Left lobe of liver (tissue), 2 donors: ENCODE results near the gene ROR1. TPM values are rescaled to one million over a fixed set of nuclear protein-coding genes. Genes with fewer than 3 reads are reported as not detected.

Experiments used
- ATAC-seq: fragments of 200-7000 bp; cut with Tn5 transposase; one replicate; pipeline ENCODE4 v1.9.1; 2020; ENCODE audit warnings: mild to moderate bottlenecking, moderate library complexity
- DNase-seq: peaks from one replicate; pipeline ENCODE4 v3.0.0-alpha.2; 2020; ENCODE audit warnings: low spot score
- total RNA-seq: library from RNA; stranded (reverse); gene quantifications from one replicate; pipeline ENCODE4 v1.2.1, GENCODE V29; 2021
- donor health status: DM: no; HTN: no; CAD: no; lungs with moderate emphysema.
- donor health status: DM: no; HTN: yes; CAD: no.

The ROR1 gene
- total RNA-seq, 1 donor from 2014 or later, result 0.28 TPM

- ATAC-seq, result no peak
These were observed 75.3 kb downstream of the ROR1 start for GRCh38 chr1:63849149-63849548.

GRCh38 chr1:63854091-63854490 is 80.3 kb downstream of the ROR1 start:
- DNase-seq (no peak), ATAC-seq (no peak)

More at GRCh38 chr1:63849149-63849548, 75.3 kb downstream of the ROR1 start:
- no peak for DNase-seq

GRCh38 chr1:63855942-63856341 is 82.1 kb downstream of the ROR1 start:
- ATAC-seq (no peak), DNase-seq (no peak)

GRCh38 chr1:63856924-63857323 is 83.1 kb downstream of the ROR1 start:
- DNase-seq (no peak), ATAC-seq (no peak)

GRCh38 chr1:63857478-63857877 is 83.7 kb downstream of the ROR1 start:
- DNase-seq (no peak), ATAC-seq (no peak)

- ATAC-seq, result no peak
- DNase-seq, result no peak
These were observed 84.3 kb downstream of the ROR1 start for GRCh38 chr1:63858153-63858552.

GRCh38 chr1:63859480-63860275 is 85.9 kb downstream of the ROR1 start:
- DNase-seq (no peak), ATAC-seq (no peak)

GRCh38 chr1:63861052-63861691 is 87.4 kb downstream of the ROR1 start:
- DNase-seq (no peak), ATAC-seq (no peak)

- ATAC-seq (no peak), DNase-seq (no peak)
These were observed 89.3 kb downstream of the ROR1 start for GRCh38 chr1:63863145-63863544.

- DNase-seq (no peak), ATAC-seq (no peak)
These were observed 90.4 kb downstream of the ROR1 start for GRCh38 chr1:63864224-63864641.

GRCh38 chr1:63865561-63865960 is 91.7 kb downstream of the ROR1 start:
- no peak for ATAC-seq
- no peak for DNase-seq

- DNase-seq (no peak), ATAC-seq (no peak)
These were observed 92.3 kb downstream of the ROR1 start for GRCh38 chr1:63866084-63866483.

- ATAC-seq, result no peak
These were observed 93.8 kb downstream of the ROR1 start for GRCh38 chr1:63867429-63868176.

GRCh38 chr1:63868268-63868781 is 94.5 kb downstream of the ROR1 start:
- ATAC-seq, result no peak
- DNase-seq, result no peak

More at GRCh38 chr1:63867429-63868176, 93.8 kb downstream of the ROR1 start:
- no peak for DNase-seq

- no peak for ATAC-seq
- DNase-seq, result no peak
These were observed 96.3 kb downstream of the ROR1 start for GRCh38 chr1:63870152-63870551.

GRCh38 chr1:63871463-63871862 is 97.6 kb downstream of the ROR1 start:
- no peak for DNase-seq
- no peak for ATAC-seq

GRCh38 chr1:63873751-63874150 is 99.9 kb downstream of the ROR1 start:
- DNase-seq, result no peak

GRCh38 chr1:63874278-63874880 is 100.6 kb downstream of the ROR1 start:
- ATAC-seq (no peak), DNase-seq (no peak)

More at GRCh38 chr1:63873751-63874150, 99.9 kb downstream of the ROR1 start:
- no peak for ATAC-seq

- DNase-seq (no peak), ATAC-seq (no peak)
These were observed 101.8 kb downstream of the ROR1 start for GRCh38 chr1:63875636-63876035.

- DNase-seq, result no peak
- ATAC-seq, result no peak
These were observed 103.4 kb downstream of the ROR1 start for GRCh38 chr1:63877021-63877767.
